KMS-11 (cell line): ENCODE data around the gene GNAI3.

Source experiments
- H2AFZ ChIP-seq: fragments of 200-600 bp; sonication (generic); 2 replicates; pipeline ENCODE4 v1.6.1; 2016; ENCODE audit warnings: antibody characterized with exemption, mixed run types, low read depth
- H3K27ac ChIP-seq: fragments of 200-600 bp; sonication (generic); 2 replicates; pipeline ENCODE4 v1.6.1; 2016; ENCODE audit warnings: mild to moderate bottlenecking, mixed run types
- H3K27me3 ChIP-seq: fragments of 200-600 bp; sonication (generic); 2 replicates; pipeline ENCODE4 v1.6.1; 2017; ENCODE audit warnings: mild to moderate bottlenecking, low read depth, mixed run types, moderate library complexity; ENCODE audit not compliant: insufficient read depth
- H3K36me3 ChIP-seq: fragments of 200-600 bp; sonication (generic); 2 replicates; pipeline ENCODE4 v1.6.1; 2017; ENCODE audit warnings: mild to moderate bottlenecking, mixed run types; ENCODE audit not compliant: insufficient read depth
- H3K4me1 ChIP-seq: fragments of 200-600 bp; sonication (generic); 2 replicates; pipeline ENCODE4 v1.6.1; 2016; ENCODE audit warnings: mild to moderate bottlenecking, low read depth, mixed run types; ENCODE audit not compliant: poor library complexity, severe bottlenecking
- H3K4me2 ChIP-seq: fragments of 200-600 bp; sonication (generic); 2 replicates; pipeline ENCODE4 v1.7.0; 2016; ENCODE audit warnings: mild to moderate bottlenecking, mixed run types
- H3K4me3 ChIP-seq: fragments of 200-600 bp; sonication (generic); IDR thresholded peaks from 2 replicates; pipeline ENCODE4 v1.6.1; 2017; ENCODE audit warnings: low read depth, low read length, mixed read lengths; ENCODE audit not compliant: insufficient read depth
- H3K79me2 ChIP-seq: fragments of 200-600 bp; sonication (generic); 2 replicates; pipeline ENCODE4 v1.6.1; 2016; ENCODE audit warnings: low read depth, mixed run types; ENCODE audit not compliant: insufficient read depth
- H3K9ac ChIP-seq: fragments of 200-600 bp; sonication (generic); 2 replicates; pipeline ENCODE4 v1.6.1; 2016; ENCODE audit warnings: mild to moderate bottlenecking, mixed run types
- H4K20me1 ChIP-seq: fragments of 200-600 bp; sonication (generic); 2 replicates; pipeline ENCODE4 v1.6.1; 2016; ENCODE audit warnings: mild to moderate bottlenecking, mixed run types; ENCODE audit not compliant: insufficient read depth
- TF ChIP-seq, protein P1 (sequence below): fragments of 200-600 bp; sonication (generic); conservative IDR thresholded peaks from 2 replicates; pipeline ENCODE4 v1.6.1; 2017; ENCODE audit warnings: low read depth, mild to moderate bottlenecking, antibody characterized with exemption, low read length, moderate library complexity, mixed read lengths

The GNAI3 gene

DNA sequence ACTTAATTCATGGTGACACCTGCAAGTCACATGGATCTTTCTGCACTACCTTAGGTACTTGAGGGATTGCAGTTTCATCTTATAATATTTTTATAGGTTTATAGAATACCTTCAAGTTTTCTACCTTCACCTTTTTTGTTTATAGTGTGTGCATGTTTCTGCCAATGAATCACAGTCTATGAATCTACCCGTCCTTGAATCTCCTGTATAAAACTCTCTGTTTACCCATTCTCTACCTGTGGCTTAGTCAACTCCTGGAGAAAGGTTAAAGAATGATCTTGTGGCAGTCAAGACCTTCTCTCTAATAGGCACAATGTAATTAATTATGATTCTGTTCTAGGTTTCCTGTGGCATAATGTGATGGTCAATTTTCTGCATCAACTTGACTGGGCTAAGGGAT, 116.3 kb downstream of the GNAI3 start:
- H3K27me3 ChIP-seq, result no peaks in the 10 kb centered on the region
- no peak overlapping the region for H3K27ac ChIP-seq
- H3K4me2 ChIP-seq, result no peak overlapping the region
- no peaks in the 10 kb centered on the region for H3K79me2 ChIP-seq
- H4K20me1 ChIP-seq, result no peaks in the 10 kb centered on the region
- no peak overlapping the region for H2AFZ ChIP-seq
- H3K36me3 ChIP-seq, result no peaks in the 10 kb centered on the region
- no peak overlapping the region for H3K4me3 ChIP-seq
- no peaks in the 10 kb centered on the region for H3K4me1 ChIP-seq
- H3K9ac ChIP-seq, result no peak overlapping the region
- TF ChIP-seq, protein P1, sequence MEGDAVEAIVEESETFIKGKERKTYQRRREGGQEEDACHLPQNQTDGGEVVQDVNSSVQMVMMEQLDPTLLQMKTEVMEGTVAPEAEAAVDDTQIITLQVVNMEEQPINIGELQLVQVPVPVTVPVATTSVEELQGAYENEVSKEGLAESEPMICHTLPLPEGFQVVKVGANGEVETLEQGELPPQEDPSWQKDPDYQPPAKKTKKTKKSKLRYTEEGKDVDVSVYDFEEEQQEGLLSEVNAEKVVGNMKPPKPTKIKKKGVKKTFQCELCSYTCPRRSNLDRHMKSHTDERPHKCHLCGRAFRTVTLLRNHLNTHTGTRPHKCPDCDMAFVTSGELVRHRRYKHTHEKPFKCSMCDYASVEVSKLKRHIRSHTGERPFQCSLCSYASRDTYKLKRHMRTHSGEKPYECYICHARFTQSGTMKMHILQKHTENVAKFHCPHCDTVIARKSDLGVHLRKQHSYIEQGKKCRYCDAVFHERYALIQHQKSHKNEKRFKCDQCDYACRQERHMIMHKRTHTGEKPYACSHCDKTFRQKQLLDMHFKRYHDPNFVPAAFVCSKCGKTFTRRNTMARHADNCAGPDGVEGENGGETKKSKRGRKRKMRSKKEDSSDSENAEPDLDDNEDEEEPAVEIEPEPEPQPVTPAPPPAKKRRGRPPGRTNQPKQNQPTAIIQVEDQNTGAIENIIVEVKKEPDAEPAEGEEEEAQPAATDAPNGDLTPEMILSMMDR, result no peak

DNA sequence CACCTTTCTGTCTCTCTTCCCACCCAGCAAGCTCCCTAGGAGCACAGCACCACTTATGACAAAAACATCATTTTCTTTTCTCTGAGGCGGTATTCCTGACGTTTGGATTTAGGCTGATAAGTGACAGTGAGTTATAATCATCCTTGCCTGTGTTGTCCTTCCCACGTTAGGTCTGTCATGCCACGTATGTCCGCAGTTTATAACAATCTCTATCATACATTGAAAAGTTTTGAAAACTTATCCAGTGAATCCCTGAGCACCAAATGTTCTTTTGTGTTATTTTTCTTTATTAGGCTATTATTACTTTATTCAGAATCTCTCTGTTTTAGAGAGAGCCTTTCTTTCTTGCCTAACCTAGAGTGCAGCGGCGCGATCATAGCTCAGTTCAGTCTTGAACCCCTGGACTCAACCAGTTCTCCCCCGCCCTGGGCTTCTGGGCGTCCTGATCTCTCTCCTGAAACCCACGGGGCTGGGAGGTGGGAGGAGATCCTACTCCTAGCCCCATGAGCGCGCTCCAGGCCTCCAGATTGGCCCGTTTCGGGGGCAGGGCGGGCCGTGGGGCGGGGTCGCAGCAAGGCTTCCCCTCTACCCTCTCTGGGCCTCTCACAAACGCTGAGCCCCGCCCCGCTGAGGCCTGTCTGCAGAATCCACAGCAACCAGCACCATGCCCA, 119.2 kb downstream of the GNAI3 start, which contains the start of gene GSTM2:
Gene GSTM2 (plus strand): TSS at position 606 of the 671 bp plus-strand sequence. CDS start 59 bp downstream, at position 665.
- no peaks in the 10 kb centered on the region for H3K36me3 ChIP-seq
- H3K27me3 ChIP-seq, result no peaks in the 10 kb centered on the region
- H3K27ac ChIP-seq, result no peak within 1 kb of the TSS
- H2AFZ ChIP-seq, result no peak within 1 kb of the TSS
- H3K4me2 ChIP-seq, result no peak within 1 kb of the TSS
- peaks cover 10% of the 10 kb centered on the region for H3K4me1 ChIP-seq
- TF ChIP-seq, protein P1, result no peak
- no peaks in the 10 kb centered on the region for H3K79me2 ChIP-seq
- H3K4me3 ChIP-seq, result no peak within 1 kb of the TSS
- no peaks in the 10 kb centered on the region for H4K20me1 ChIP-seq
- H3K9ac ChIP-seq, result no peak within 1 kb of the TSS
